Measurements from ENCODE around the gene TRIM39.
"Not testable (repeated sequence)": the region's sequence is repeated elsewhere in the genome, so short reads cannot be mapped to it uniquely, and the experiment has no call there.

TRIM39 gene

DNA sequence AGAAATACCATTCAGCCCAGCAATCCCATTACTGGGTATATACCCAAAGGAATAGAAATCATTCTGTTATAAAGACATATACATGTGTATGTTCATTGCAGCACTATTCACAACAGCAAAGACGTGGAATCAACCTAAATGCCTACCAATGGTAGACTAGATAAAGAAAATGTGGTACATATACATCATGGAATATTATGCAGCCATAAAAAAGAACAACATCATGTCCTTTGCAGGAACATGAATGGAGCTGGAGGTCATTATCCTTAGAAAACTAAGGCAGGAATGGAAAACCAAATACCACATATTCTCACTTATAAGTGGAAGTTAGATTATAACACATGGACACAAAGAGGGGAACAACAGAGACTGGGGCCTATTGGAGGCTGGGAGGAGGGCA is 42.6 kb downstream of the TRIM39 start:
- not testable (repeated sequence) for DNase-seq

DNA sequence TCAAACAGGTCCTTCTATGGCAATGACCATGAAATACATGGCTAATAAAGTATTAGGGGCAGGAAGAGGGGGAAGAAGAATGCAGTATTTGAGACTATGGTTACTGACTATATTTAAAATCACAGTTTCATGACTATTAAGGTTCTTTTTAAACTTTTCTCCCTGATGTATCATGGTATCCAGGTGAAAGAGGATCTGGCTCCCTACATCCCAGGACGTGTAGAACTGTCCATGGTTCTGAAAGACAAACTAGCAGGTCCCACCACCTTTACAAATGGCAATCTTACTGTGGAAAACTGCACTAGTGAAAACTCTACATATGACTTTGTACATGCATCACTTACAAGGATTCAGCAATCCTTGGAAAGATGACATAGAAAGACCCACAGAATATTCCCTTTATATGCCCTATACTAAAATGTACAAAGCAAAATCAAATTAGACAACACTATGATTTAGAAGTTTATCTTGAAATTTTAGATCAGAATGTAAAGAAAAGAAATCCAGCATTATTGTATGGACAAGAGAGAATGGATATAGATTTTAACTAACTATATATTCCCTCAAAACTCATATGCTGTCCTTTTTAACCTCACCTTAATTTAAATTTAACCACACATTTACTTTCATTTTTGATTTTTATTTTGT is 51.7 kb downstream of the TRIM39 start:
- no peak for DNase-seq

DNA sequence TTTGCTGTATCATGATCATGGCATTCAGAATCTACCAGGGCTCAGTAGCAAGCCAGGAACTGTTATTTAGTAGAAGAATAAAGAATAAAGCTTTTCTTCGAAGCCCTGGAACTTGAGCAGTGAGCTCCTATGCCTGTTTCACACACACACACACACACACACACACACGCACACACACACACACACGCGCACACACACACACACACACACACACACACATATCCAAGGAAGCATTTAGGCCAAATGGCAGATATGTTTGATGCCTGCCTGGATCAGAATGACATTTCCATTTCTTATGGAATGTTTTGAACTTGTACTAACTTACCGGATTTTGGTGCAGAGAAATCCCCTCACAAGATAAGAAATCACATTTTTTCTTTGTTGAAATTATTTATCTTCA is 53.7 kb downstream of the TRIM39 start:
- DNase-seq, result no peak

DNA sequence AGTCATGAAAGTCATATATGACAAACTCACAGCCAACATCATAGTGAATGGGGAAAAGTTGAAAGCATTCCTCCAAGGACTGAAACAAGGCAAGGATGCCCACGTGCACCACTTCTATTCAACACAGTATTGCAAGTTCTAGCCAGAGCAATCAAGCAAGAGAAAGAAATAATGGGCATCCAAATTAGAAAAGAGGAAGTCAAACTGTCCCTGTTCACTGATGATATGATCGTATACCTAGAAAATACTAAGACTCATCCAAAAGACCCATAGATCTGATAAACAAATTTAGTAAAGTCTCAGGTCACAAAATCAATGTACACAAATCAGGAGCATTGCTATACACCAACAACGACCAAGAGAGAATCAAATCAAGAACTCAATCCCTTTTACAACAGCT is 59.4 kb downstream of the TRIM39 start:
- no peak for DNase-seq

DNA sequence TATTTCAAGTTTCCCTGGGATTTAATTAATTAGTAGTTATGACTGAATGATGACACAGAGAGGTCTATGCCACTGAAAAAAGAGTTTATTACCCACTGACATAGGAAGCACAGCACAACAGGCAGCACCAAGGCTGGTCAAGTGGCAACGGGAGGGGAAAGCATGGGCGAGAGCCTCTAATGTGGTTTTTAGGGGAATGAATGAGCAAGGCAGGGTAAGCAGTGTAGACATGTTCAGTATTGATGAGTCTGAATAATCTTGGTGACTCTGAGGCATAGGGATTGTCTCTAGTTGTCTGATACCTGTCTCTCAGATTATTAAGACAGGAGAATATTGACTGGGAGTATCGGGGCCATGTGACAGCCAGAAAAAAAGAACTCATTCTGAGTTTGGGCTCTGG is 64.5 kb downstream of the TRIM39 start:
- no peak for DNase-seq

Data from NCI-H82 (cell line).